AG20443 (cell line): ENCODE results near the gene GSG1.

ENCODE experiments used
- DNase-seq: peaks from one replicate; pipeline ENCODE4 v3.0.0; 2012; ENCODE audit warnings: low spot score, mixed read lengths

GSG1 gene

GRCh38 chr12:13119826-13120225, 16.4 kb upstream of the GSG1 start:
- no peak for DNase-seq

GRCh38 chr12:13117029-13117428, 13.6 kb upstream of the GSG1 start:
- no peak for DNase-seq

GRCh38 chr12:13116259-13116658, 12.8 kb upstream of the GSG1 start:
- no peak for DNase-seq

- DNase-seq = no peak
These were observed 11.0 kb upstream of the GSG1 start for GRCh38 chr12:13114251-13115052.

- DNase-seq = no peak
These were observed 9.5 kb upstream of the GSG1 start for GRCh38 chr12:13112968-13113367.

- DNase-seq = no peak
These were observed 3.2 kb upstream of the GSG1 start for GRCh38 chr12:13106666-13107065.

- DNase-seq = no peak
These were observed 2.3 kb upstream of the GSG1 start for GRCh38 chr12:13105781-13106180.

GRCh38 chr12:13104409-13104808, 942 bp upstream of the GSG1 start:
- DNase-seq = no peak

GRCh38 chr12:13102461-13103195, 839 bp downstream of the GSG1 start:
- peak; percentile 40 for DNase-seq

- no peak for DNase-seq
These were observed 1.6 kb downstream of the GSG1 start for GRCh38 chr12:13101821-13102375.

- peak; percentile 95 for DNase-seq
These were observed 2.3 kb downstream of the GSG1 start for GRCh38 chr12:13100882-13101769.

GRCh38 chr12:13100605-13100881, 2.9 kb downstream of the GSG1 start:
- DNase-seq = no peak

- no peak for DNase-seq
These were observed 3.4 kb downstream of the GSG1 start for GRCh38 chr12:13099844-13100604.

- DNase-seq = no peak
These were observed 4.2 kb downstream of the GSG1 start for GRCh38 chr12:13099066-13099843.

- DNase-seq = no peak
These were observed 5.9 kb downstream of the GSG1 start for GRCh38 chr12:13097491-13098011.

- no peak for DNase-seq
These were observed 8.0 kb downstream of the GSG1 start for GRCh38 chr12:13095266-13095995.

- peak; percentile 63 for DNase-seq
These were observed 9.1 kb downstream of the GSG1 start for GRCh38 chr12:13094367-13094766.

- no peak for DNase-seq
These were observed 9.6 kb downstream of the GSG1 start for GRCh38 chr12:13093848-13094220.

- DNase-seq = peak; percentile 40
These were observed 10.1 kb downstream of the GSG1 start for GRCh38 chr12:13093191-13093847.
